Keratinocyte (primary cell): Measurements from ENCODE around the gene HOXC5.

Experiments
- CTCF ChIP-seq, 3 experiments: IDR thresholded peaks in 1 of 3; conservative IDR thresholded peaks in 1 of 3; optimal IDR thresholded peaks in 1 of 3; 2 replicates in 2 of 3; 3 replicates in 1 of 3; pipeline versions ENCODE3 to v1.5.1; 2011; ENCODE audit warnings: low read length in 3 of 3, mild to moderate bottlenecking in 3 of 3, moderate library complexity in 2 of 3, control low read depth in 1 of 3, inconsistent platforms in 1 of 3; ENCODE audit not compliant: insufficient read depth in 2 of 3; ENCODE audit errors: extremely low read depth in 1 of 3
- EZH2 ChIP-seq: IDR thresholded peaks from one replicate; pipeline ENCODE4 v1.6.1; 2012; ENCODE audit warnings: inconsistent platforms, mild to moderate bottlenecking, low read length, moderate library complexity

- TF ChIP-seq CTCF (optimal IDR thresholded peaks at IDR 0.05 in 1 of 3, IDR thresholded peaks at IDR 0.05 in 1 of 3, conservative IDR thresholded peaks at IDR 0.05 in 1 of 3; ENCODE audit: extremely low read depth in 1 of 3, insufficient read depth in 2 of 3, low read length in 3 of 3) (no peak), EZH2 (no peak)
These were observed 26.8 kb downstream of the HOXC5 start for GRCh38 chr12:54059668-54060067.
